ENCODE measurements around the gene TMIGD1.
"Not testable (repeated sequence)": the region's sequence is repeated elsewhere in the genome, so short reads cannot be mapped to it uniquely, and the experiment has no call there.

Gene TMIGD1

GRCh38 chr17:30357476-30357875 lies 23.6 kb upstream of the TMIGD1 start:
- DNase-seq, result no peak

GRCh38 chr17:30354701-30355100 lies 20.8 kb upstream of the TMIGD1 start:
- DNase-seq, result no peak

- peak; percentile 47 for DNase-seq
Observed at GRCh38 chr17:30352240-30352814, 18.5 kb upstream of the TMIGD1 start.

GRCh38 chr17:30351735-30352134 lies 17.9 kb upstream of the TMIGD1 start:
- peak; percentile 78 for DNase-seq

GRCh38 chr17:30351263-30351662 lies 17.4 kb upstream of the TMIGD1 start:
- DNase-seq, result peak; percentile 81

GRCh38 chr17:30349252-30349651 lies 15.4 kb upstream of the TMIGD1 start:
- no peak for DNase-seq

- DNase-seq, result no peak
Observed at GRCh38 chr17:30347488-30347887, 13.6 kb upstream of the TMIGD1 start.

GRCh38 chr17:30346221-30346795 lies 12.5 kb upstream of the TMIGD1 start:
- no peak for DNase-seq

- DNase-seq, result peak; percentile 43
Observed at GRCh38 chr17:30345527-30346075, 11.7 kb upstream of the TMIGD1 start.

- DNase-seq, result no peak
Observed at GRCh38 chr17:30345089-30345433, 11.2 kb upstream of the TMIGD1 start.

- peak; percentile 98 for DNase-seq
Observed at GRCh38 chr17:30344283-30345088, 10.6 kb upstream of the TMIGD1 start.

GRCh38 chr17:30343796-30344195 lies 9.9 kb upstream of the TMIGD1 start:
- DNase-seq, result no peak

- not testable (repeated sequence) for DNase-seq
Observed at GRCh38 chr17:30343244-30343643, 9.4 kb upstream of the TMIGD1 start.

- no peak for DNase-seq
Observed at GRCh38 chr17:30341703-30342249, 7.9 kb upstream of the TMIGD1 start.

- no peak for DNase-seq
Observed at GRCh38 chr17:30340801-30341356, 7.0 kb upstream of the TMIGD1 start.

- no peak for DNase-seq
Observed at GRCh38 chr17:30339086-30339485, 5.2 kb upstream of the TMIGD1 start.

GRCh38 chr17:30337393-30337999 lies 3.6 kb upstream of the TMIGD1 start:
- no peak for DNase-seq

GRCh38 chr17:30336369-30337171 lies 2.7 kb upstream of the TMIGD1 start:
- peak; percentile 74 for DNase-seq

GRCh38 chr17:30334421-30334820 lies 564 bp upstream of the TMIGD1 start:
- DNase-seq, result no peak

- peak; percentile 47 for DNase-seq
Observed at GRCh38 chr17:30332057-30332542, 1.8 kb downstream of the TMIGD1 start.

GRCh38 chr17:30326809-30327208 lies 7.0 kb downstream of the TMIGD1 start:
- no peak for DNase-seq

GRCh38 chr17:30324723-30325122 lies 9.1 kb downstream of the TMIGD1 start:
- no peak for DNase-seq

All from MV-4-11 (cell line).